A549 treated with CpdA at 1 μM for 4 hours (cell line): ENCODE results near the gene TMEM161A. TPM values are rescaled to one million over a fixed set of nuclear protein-coding genes. Genes with fewer than 3 reads are reported as not detected.

Experiments
- total RNA-seq: library from RNA; stranded (reverse); fragments of 200-300 nt; extraction: Qiagen RNA extraction; gene quantifications from 5 replicates; pipeline ENCODE4 v1.2.3, GENCODE V29; 2022; ENCODE audit warnings: low read depth

The TMEM161A gene
- 17.7 to 29.3 TPM (median 25.0 TPM) in 5 replicates for total RNA-seq

DNA sequence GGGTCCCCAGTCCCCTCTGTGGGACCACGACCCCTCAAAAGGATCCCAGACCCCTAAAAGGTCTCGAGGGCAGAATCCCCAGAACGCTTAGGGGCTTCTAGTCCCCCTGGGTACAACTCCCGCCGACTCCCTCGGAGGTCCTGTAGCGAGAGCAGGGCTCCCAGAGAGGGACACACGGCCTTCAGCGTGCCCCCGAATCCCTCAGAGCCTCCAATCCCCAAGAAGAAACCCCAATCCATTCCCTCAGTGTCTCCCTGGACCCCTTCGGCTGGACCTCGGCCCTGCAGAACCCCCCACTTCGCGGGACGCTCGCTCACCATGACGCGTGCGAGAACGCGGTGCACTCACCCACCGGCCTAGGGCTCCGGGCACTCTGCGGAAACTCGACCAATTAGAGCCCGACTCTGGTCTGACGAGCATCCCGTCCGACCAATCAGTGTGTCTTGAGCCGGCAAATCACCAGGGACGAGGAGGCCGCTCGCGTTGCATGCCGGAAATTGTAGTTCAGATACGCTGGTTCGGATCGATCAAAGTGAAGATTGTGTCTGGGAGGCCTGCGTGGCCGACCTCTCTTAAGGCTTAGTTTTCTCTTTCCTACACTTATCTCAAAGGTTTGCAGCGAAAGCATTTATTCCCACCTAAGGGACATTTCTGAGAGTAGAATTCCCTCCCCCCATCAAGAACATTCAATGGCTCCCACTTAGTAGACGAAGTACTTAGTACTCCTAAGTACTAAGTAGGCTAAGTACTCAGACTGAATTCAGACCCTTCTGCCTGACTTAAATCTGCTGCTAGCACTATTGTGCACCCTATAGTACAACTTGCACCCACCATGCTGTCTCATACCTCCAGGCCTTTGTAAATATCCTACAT lies at the start of gene TMEM161A:
TMEM161A (minus strand) TSS at position 370 of the 873 bp plus-strand sequence; CDS start at position 320, 50 bp downstream.

DNA sequence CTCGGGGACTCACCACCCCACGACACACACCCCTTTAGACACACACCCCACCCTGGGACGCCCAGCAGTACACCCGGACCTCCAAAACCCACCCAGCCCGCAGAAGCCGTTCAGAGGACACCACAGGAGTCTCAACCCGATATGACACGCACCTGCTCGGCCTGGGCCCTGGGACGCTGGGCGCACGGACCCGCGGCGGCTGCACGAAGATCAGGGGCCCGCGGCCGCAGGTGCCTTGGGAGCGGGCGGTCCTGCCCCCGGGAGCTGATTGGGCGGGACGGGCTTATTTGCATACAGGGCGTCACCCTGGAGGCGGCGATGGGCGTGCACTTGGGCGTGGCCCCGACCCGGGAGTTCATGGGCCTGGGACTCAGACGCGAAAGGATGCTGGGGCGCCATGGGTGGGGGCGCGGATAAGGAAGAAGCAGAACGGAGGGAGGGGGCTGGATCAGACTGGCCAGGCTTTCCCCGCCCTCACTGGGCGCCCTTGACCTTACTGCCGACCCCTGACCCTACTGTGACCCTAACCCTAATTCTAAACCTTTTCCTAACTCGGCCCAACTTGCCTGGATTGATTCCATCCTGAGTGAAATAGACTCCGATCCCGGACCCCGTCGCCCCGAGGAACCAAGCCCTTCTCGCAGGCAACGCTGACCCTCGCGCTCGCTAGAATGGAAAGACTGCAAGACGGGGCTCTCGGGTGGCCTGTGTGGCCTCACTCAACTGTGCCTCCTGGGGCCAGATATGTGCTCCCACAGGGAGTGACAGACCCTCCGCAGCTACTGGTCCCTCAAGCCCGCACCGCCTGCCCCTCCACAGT lies 32.0 kb upstream of the TMEM161A start, which contains the start of gene MEF2B:
MEF2B (minus strand) TSS at position 211 of the 820 bp plus-strand sequence. CDS start 19,528 bp downstream, outside the sequence.

Other genes starting within 250 kb of the TMEM161A start
- gene CERS1, start 242.3 kb downstream of the TMEM161A start, total RNA-seq: 4.6 to 5.7 TPM (median 4.9 TPM) in 5 replicates
- 139 to 168 TPM (median 157 TPM) in 5 replicates for gene COPE, start 219.1 kb downstream of the TMEM161A start, total RNA-seq
- gene DDX49, start 218.8 kb downstream of the TMEM161A start, total RNA-seq: 29.4 to 49.1 TPM (median 43.7 TPM) in 5 replicates
- 26.2 to 33.6 TPM (median 31.9 TPM) in 5 replicates for gene HOMER3, start 197.3 kb downstream of the TMEM161A start, total RNA-seq
- gene SUGP2, start 105.0 kb downstream of the TMEM161A start, total RNA-seq: 25.3 to 35.4 TPM (median 31.5 TPM) in 5 replicates
- gene ARMC6, start 104.9 kb downstream of the TMEM161A start, total RNA-seq: 21.3 to 31.7 TPM (median 31.1 TPM) in 5 replicates
- gene SLC25A42, start 74.5 kb downstream of the TMEM161A start, total RNA-seq: 0.43 to 1.0 TPM (median 0.94 TPM) in 5 replicates
- gene MEF2B, start 31.8 kb upstream of the TMEM161A start, total RNA-seq: 0.42 to 1.6 TPM (median 0.53 TPM) in 5 replicates
- 7.4 to 12.9 TPM (median 11.7 TPM) in 5 replicates for gene BORCS8, start 53.7 kb upstream of the TMEM161A start, total RNA-seq
- 35.4 to 49.4 TPM (median 47.3 TPM) in 5 replicates for gene RFXANK, start 53.8 kb upstream of the TMEM161A start, total RNA-seq
- 29.9 to 35.3 TPM (median 34.0 TPM) in 5 replicates for gene NR2C2AP, start 64.9 kb upstream of the TMEM161A start, total RNA-seq
- 0.03 to 0.20 TPM (median 0.11 TPM) in 4 of 5 replicates, not detected in the other for gene NCAN, start 73.5 kb upstream of the TMEM161A start, total RNA-seq
- gene TM6SF2, start 134.8 kb upstream of the TMEM161A start, total RNA-seq: 0.34 to 0.79 TPM (median 0.66 TPM) in 4 of 5 replicates, not detected in the other
- 22.6 to 28.5 TPM (median 24.3 TPM) in 5 replicates for gene SUGP1, start 182.0 kb upstream of the TMEM161A start, total RNA-seq
- gene MAU2, start 182.4 kb upstream of the TMEM161A start, total RNA-seq: 11.8 to 15.9 TPM (median 14.6 TPM) in 5 replicates